ENCODE results near the gene LARGE1. TPM values are rescaled to one million over a fixed set of nuclear protein-coding genes. Genes with fewer than 3 reads are reported as not detected.

Gene LARGE1
- total RNA-seq, 1 experiment from 2014 or later, result 2.5 TPM

GRCh38 chr22:33528183-33528582, 392.1 kb downstream of the LARGE1 start:
- intact Hi-C loops (cut with micrococcal nuclease; ENCODE audit: unreplicated experiment) (no loop called here), in situ Hi-C loops (cut with HindIII; ENCODE audit: low pct_unique_long_range_greater_than_20kb, low sequenced_read_pairs) (no loop called here)
- DNase-seq (ENCODE audit: low read depth, low spot score) (no peak), ATAC-seq (no peak)
- H3K4me1 ChIP-seq (ENCODE audit: control insufficient read depth, insufficient read depth, low read length), result no peaks in the 10 kb centered on the region
- TF ChIP-seq, protein P1, sequence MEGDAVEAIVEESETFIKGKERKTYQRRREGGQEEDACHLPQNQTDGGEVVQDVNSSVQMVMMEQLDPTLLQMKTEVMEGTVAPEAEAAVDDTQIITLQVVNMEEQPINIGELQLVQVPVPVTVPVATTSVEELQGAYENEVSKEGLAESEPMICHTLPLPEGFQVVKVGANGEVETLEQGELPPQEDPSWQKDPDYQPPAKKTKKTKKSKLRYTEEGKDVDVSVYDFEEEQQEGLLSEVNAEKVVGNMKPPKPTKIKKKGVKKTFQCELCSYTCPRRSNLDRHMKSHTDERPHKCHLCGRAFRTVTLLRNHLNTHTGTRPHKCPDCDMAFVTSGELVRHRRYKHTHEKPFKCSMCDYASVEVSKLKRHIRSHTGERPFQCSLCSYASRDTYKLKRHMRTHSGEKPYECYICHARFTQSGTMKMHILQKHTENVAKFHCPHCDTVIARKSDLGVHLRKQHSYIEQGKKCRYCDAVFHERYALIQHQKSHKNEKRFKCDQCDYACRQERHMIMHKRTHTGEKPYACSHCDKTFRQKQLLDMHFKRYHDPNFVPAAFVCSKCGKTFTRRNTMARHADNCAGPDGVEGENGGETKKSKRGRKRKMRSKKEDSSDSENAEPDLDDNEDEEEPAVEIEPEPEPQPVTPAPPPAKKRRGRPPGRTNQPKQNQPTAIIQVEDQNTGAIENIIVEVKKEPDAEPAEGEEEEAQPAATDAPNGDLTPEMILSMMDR (IDR thresholded peaks at IDR 0.05), result no peak
- TF ChIP-seq TCF7L2 (IDR thresholded peaks at IDR 0.05; ENCODE audit: low read depth, low read length) (no peak), REST (IDR thresholded peaks at IDR 0.05; ENCODE audit: insufficient read depth in 1 of 2, low read depth in 2 of 2, low read length in 1 of 2) (no peak), SIN3A (IDR thresholded peaks at IDR 0.05; ENCODE audit: borderline replicate concordance, insufficient read depth, low read depth, low read length) (no peak), POLR2AphosphoS5 (IDR thresholded peaks at IDR 0.05; ENCODE audit: low read depth, low read length) (no peak)
- no TSS peak for BruUV-seq (replicated peaks)
- ChIA-PET POLR2A (no interaction called here), CTCF (no interaction called here)
- no peaks in the 10 kb centered on the region for H3K36me3 ChIP-seq (ENCODE audit: control insufficient read depth, insufficient read depth, low read length)
- H3K9me3 ChIP-seq (ENCODE audit: control insufficient read depth, insufficient read depth, low read depth, low read length), result no peaks in the 10 kb centered on the region
- no peak overlapping the region for H3K4me3 ChIP-seq (ENCODE audit: low read depth in 2 of 2, low read length in 2 of 2)
- no peak overlapping the region for H3K27ac ChIP-seq (ENCODE audit: low read length)
- H3K27me3 ChIP-seq (ENCODE audit: control insufficient read depth, insufficient read depth, low read length), result no peaks in the 10 kb centered on the region

DNA sequence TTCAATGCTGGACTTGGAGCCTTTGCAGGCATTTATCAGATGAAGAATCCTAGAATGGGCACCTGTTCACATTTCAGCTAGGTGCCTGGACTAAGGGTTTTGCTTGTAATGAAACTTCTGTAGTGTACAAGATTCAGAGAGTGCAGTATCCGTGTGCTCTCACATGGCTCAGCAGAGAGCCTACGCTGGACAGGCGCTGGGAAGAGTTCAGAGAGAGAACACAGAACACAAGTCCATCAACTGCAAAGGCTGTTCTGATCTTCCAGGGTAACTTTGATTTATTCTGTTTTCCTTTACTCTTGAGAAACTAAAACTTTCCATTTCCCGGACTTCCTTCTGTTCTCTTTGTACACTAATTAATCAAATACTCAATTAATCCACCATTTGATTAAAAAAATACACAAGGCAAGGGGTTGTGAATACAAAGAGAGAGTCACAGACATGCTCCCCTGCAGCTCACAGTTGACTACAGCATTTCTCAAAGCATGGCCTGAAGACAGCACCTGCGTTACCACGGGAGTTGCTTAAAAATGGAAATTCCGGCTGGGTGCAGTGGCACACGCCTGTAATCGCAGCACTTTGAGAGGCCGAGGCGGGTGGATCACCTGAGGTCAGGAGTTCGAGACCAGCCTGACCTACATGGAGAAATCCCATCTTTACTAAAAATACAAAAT, 393.7 kb downstream of the LARGE1 start:
- Histone ChIP-seq H3K9me3 (ENCODE audit: control insufficient read depth, insufficient read depth, low read depth, low read length) (no peaks in the 10 kb centered on the region), H3K27ac (ENCODE audit: low read length) (no peak overlapping the region), H3K4me3 (ENCODE audit: low read depth in 2 of 2, low read length in 2 of 2) (no peak overlapping the region), H3K4me1 (ENCODE audit: control insufficient read depth, insufficient read depth, low read length) (no peaks in the 10 kb centered on the region), H3K27me3 (ENCODE audit: control insufficient read depth, insufficient read depth, low read length) (no peaks in the 10 kb centered on the region), H3K36me3 (ENCODE audit: control insufficient read depth, insufficient read depth, low read length) (no peaks in the 10 kb centered on the region)
- CTCF ChIA-PET, result no interaction called here
- intact Hi-C loops (cut with micrococcal nuclease; ENCODE audit: unreplicated experiment) (no loop called here), in situ Hi-C loops (cut with HindIII; ENCODE audit: low pct_unique_long_range_greater_than_20kb, low sequenced_read_pairs) (no loop called here)
- ATAC-seq (no peak), DNase-seq (ENCODE audit: low read depth, low spot score) (no peak)
- TF ChIP-seq, protein P1 (IDR thresholded peaks at IDR 0.05), result no peak
- TF ChIP-seq POLR2AphosphoS5 (IDR thresholded peaks at IDR 0.05; ENCODE audit: low read depth, low read length) (no peak), TCF7L2 (IDR thresholded peaks at IDR 0.05; ENCODE audit: low read depth, low read length) (no peak)
- no TSS peak for BruUV-seq (replicated peaks)
- POLR2A ChIA-PET, result no interaction called here

Measured in Panc1 (cell line).